Rectal smooth muscle tissue (tissue), 1 donor: Measurements from ENCODE around the gene ZNF473.
A peak's percentile ranks its signal among the peaks of the same experiment; 100 is the strongest.
"Not testable (repeated sequence)": the region's sequence is repeated elsewhere in the genome, so short reads cannot be mapped to it uniquely, and the experiment has no call there.

Experiments
- H3K27ac ChIP-seq: one replicate; pipeline ENCODE4 v1.7.0; 2013; ENCODE audit warnings: low read depth, low read length, inconsistent platforms
- H3K27me3 ChIP-seq: one replicate; pipeline ENCODE4 v1.7.0; 2013; ENCODE audit warnings: low read length; ENCODE audit not compliant: control insufficient read depth, insufficient read depth
- H3K36me3 ChIP-seq: one replicate; pipeline ENCODE4 v1.7.0; 2013; ENCODE audit warnings: low read length; ENCODE audit not compliant: control insufficient read depth, insufficient read depth
- H3K4me1 ChIP-seq: one replicate; pipeline ENCODE4 v1.7.0; 2013; ENCODE audit warnings: low read length; ENCODE audit not compliant: control insufficient read depth, insufficient read depth
- H3K4me3 ChIP-seq: one replicate; pipeline ENCODE4 v1.7.0; 2013; ENCODE audit warnings: low read length
- H3K9ac ChIP-seq: one replicate; pipeline ENCODE4 v1.7.0; 2013; ENCODE audit warnings: low read length

The ZNF473 gene

GRCh38 chr19:50042363-50043024 is 16.7 kb downstream of the ZNF473 start:
- Histone ChIP-seq H3K27me3 (no peaks in the 10 kb centered on the region), H3K36me3 (peaks cover 69% of the 10 kb centered on the region), H3K27ac (no peak overlapping the region), H3K9ac (no peak overlapping the region), H3K4me3 (no peak overlapping the region), H3K4me1 (no peaks in the 10 kb centered on the region)

- Histone ChIP-seq H3K27ac (no peak overlapping the region), H3K36me3 (peaks cover 64% of the 10 kb centered on the region), H3K4me3 (no peak overlapping the region)
These were observed 18.2 kb downstream of the ZNF473 start for GRCh38 chr19:50043967-50044366.

GRCh38 chr19:50044922-50045321 is 19.1 kb downstream of the ZNF473 start:
- Histone ChIP-seq H3K27me3 (no peaks in the 10 kb centered on the region), H3K9ac (no peak overlapping the region), H3K4me1 (no peaks in the 10 kb centered on the region), H3K4me3 (no peak overlapping the region), H3K36me3 (peaks cover 55% of the 10 kb centered on the region), H3K27ac (no peak overlapping the region)

More at GRCh38 chr19:50043967-50044366, 18.2 kb downstream of the ZNF473 start:
- no peaks in the 10 kb centered on the region for H3K27me3 ChIP-seq
- no peak overlapping the region for H3K9ac ChIP-seq
- H3K4me1 ChIP-seq: no peaks in the 10 kb centered on the region

GRCh38 chr19:50046649-50047503 is 21.1 kb downstream of the ZNF473 start:
- no peak overlapping the region for H3K9ac ChIP-seq
- H3K27me3 ChIP-seq: no peaks in the 10 kb centered on the region
- H3K36me3 ChIP-seq: peaks cover 43% of the 10 kb centered on the region
- no peak overlapping the region for H3K27ac ChIP-seq
- H3K4me3 ChIP-seq: no peak overlapping the region
- no peaks in the 10 kb centered on the region for H3K4me1 ChIP-seq

GRCh38 chr19:50047671-50048070 is 21.9 kb downstream of the ZNF473 start:
- Histone ChIP-seq H3K36me3 (peaks cover 35% of the 10 kb centered on the region), H3K4me1 (no peaks in the 10 kb centered on the region), H3K27me3 (no peaks in the 10 kb centered on the region), H3K4me3 (no peak overlapping the region), H3K9ac (no peak overlapping the region), H3K27ac (no peak overlapping the region)

GRCh38 chr19:50050406-50051227 is 24.8 kb downstream of the ZNF473 start:
- peaks cover 8% of the 10 kb centered on the region for H3K36me3 ChIP-seq
- H3K27me3 ChIP-seq: no peaks in the 10 kb centered on the region
- no peaks in the 10 kb centered on the region for H3K4me1 ChIP-seq
- H3K9ac ChIP-seq: no peak overlapping the region
- peak overlapping the region; percentile 75 for H3K4me3 ChIP-seq
- no peak overlapping the region for H3K27ac ChIP-seq

- H3K36me3 ChIP-seq, H3K27ac ChIP-seq, H3K4me1 ChIP-seq, H3K27me3 ChIP-seq, H3K9ac ChIP-seq: not testable (repeated sequence)
- peak overlapping the region; percentile 75 for H3K4me3 ChIP-seq
These were observed 25.6 kb downstream of the ZNF473 start for GRCh38 chr19:50051228-50051895.

- no peak overlapping the region for H3K9ac ChIP-seq
- H3K4me1 ChIP-seq: no peaks in the 10 kb centered on the region
- H3K27me3 ChIP-seq: no peaks in the 10 kb centered on the region
- no peaks in the 10 kb centered on the region for H3K36me3 ChIP-seq
- H3K4me3 ChIP-seq: no peak overlapping the region
- no peak overlapping the region for H3K27ac ChIP-seq
These were observed 26.2 kb downstream of the ZNF473 start for GRCh38 chr19:50051964-50052363.

- Histone ChIP-seq H3K36me3 (no peaks in the 10 kb centered on the region), H3K9ac (no peak overlapping the region), H3K27me3 (no peaks in the 10 kb centered on the region), H3K4me1 (no peaks in the 10 kb centered on the region), H3K4me3 (no peak overlapping the region), H3K27ac (no peak overlapping the region)
These were observed 27.3 kb downstream of the ZNF473 start for GRCh38 chr19:50053119-50053518.

GRCh38 chr19:50058425-50058824 is 32.6 kb downstream of the ZNF473 start:
- Histone ChIP-seq H3K4me1 (no peaks in the 10 kb centered on the region), H3K9ac (no peak overlapping the region), H3K27ac (no peak overlapping the region), H3K4me3 (no peak overlapping the region), H3K36me3 (no peaks in the 10 kb centered on the region), H3K27me3 (no peaks in the 10 kb centered on the region)

GRCh38 chr19:50059045-50059444 is 33.2 kb downstream of the ZNF473 start:
- Histone ChIP-seq H3K27me3 (no peaks in the 10 kb centered on the region), H3K4me3 (no peak overlapping the region), H3K9ac (no peak overlapping the region)

GRCh38 chr19:50060107-50060506 is 34.3 kb downstream of the ZNF473 start:
- Histone ChIP-seq H3K4me3 (no peak overlapping the region), H3K9ac (no peak overlapping the region), H3K27ac (no peak overlapping the region), H3K36me3 (no peaks in the 10 kb centered on the region), H3K27me3 (no peaks in the 10 kb centered on the region), H3K4me1 (no peaks in the 10 kb centered on the region)

More at GRCh38 chr19:50059045-50059444, 33.2 kb downstream of the ZNF473 start:
- H3K36me3 ChIP-seq: no peaks in the 10 kb centered on the region
- no peaks in the 10 kb centered on the region for H3K4me1 ChIP-seq
- no peak overlapping the region for H3K27ac ChIP-seq
